Measurements from ENCODE around the gene CCSER1.

GRCh38 chr4:91601401-91601800 is 1474.2 kb downstream of the CCSER1 start:
- no peak for TF ChIP-seq TAF1 (IDR thresholded peaks at IDR 0.05; ENCODE audit: borderline replicate concordance, low read depth, low read length)
- no peak for TF ChIP-seq POLR2AphosphoS5 (IDR thresholded peaks at IDR 0.05; ENCODE audit: low read depth, low read length)
